ENCODE measurements around the gene STRC.
A peak's percentile ranks its signal among the peaks of the same experiment; 100 is the strongest.
"Not testable (repeated sequence)": the region's sequence is repeated elsewhere in the genome, so short reads cannot be mapped to it uniquely, and the experiment has no call there.

Gene STRC

DNA sequence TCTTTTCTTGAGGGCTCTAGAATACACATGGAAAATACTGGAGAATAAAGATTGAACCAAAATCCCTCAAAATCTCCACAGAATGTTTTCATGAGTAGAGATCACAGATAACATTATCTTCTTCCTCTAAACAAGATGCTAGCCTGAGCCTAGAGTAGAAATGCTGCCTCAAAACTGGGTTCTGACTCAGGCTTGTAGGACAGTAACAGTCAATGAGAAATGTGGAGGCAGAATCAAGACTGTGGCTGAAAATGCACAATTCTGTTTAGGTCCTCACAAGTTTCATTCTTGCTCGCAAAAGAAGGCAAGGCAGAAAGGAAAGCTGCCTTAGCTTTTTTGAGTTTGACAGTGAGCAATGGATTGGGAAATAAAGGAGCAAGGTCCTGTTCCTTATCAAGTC lies 44.0 kb downstream of the STRC start:
- FAIRE-seq; DNase-seq (ENCODE audit: insufficient read length, low spot score): not testable (repeated sequence)

DNA sequence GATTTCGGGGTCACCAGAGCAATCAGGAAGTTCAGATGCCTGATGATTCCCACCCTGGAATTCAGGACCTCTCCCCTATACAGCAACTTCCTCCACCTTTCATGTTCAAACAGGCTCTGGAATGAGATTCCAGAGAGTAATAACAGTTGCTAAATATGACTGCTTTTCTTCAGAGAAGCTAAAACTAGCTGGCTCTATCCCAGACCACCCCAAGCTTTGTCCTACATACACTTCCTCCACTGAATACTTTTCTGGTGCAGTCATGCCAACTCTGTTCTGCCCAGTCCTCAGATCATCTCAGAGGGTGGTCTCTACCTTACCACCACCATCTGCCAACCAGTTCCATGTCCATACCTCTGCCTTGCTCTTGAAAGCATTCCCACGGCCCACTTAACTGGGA lies 52.0 kb downstream of the STRC start:
- not testable (repeated sequence) for FAIRE-seq; DNase-seq (ENCODE audit: insufficient read length, low spot score)

DNA sequence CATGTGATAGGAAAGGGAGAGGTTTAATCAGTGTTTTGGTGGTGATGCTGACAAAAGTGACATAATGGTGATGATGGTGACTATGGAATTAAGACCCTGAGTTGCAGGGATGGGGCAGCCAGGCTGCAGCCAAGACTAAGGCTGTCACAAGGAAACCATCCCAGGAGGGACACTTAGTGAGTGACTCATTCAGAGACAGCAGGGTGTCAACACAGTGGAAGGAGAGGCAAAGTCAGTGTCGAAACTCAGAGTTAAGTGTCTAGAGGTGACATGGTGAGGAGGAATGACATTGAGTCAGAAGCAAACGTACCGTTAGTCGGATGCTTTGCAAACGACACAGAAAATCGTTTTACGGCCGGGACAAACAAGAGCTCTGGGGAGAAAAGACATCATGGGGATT lies 54.8 kb downstream of the STRC start:
- DNase-seq (ENCODE audit: insufficient read length, low spot score); FAIRE-seq: not testable (repeated sequence)

DNA sequence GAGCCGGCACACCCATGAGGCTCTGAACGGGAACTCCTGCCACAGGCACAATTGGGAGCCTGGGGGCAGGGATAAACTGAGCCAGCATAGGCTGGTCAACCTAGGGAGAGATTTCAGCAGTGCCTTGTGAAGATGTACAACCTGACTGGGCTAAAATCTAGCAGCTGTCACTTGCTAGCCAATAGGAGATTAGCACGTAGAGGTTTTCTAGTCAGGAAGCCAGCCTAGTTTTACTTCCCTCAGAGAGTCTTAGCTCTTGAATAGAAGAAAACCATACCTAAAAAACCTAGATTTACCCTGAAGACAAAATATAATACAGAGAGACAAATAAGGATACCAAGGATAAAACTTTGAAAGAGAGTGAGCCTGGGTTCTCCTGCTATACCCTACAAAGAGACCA lies 55.8 kb downstream of the STRC start:
- not testable (repeated sequence) for FAIRE-seq; DNase-seq (ENCODE audit: insufficient read length, low spot score)

DNA sequence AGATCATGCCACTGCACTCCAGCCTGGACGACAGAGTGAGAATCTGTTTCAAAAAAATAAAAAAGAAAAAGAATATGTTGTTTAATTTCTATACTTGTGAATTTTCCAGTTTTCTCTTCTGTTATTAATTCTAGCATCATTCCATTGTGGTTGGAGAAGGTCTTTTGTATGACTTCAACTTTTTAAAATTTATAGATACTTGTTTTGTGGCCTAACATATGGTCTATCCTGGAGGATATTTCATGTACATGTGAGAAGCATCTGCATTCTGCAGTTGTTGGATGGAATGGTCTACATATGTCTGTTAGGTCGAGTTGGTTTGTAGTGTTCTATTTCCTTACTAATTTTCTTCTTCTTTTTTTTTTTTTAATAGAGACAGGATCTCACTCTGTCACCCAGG lies 65.6 kb downstream of the STRC start:
- no peak for DNase-seq (ENCODE audit: insufficient read length, low spot score)
- FAIRE-seq, result no peak
- TF ChIP-seq POLR2A (IDR thresholded peaks at IDR 0.05; ENCODE audit: low read depth, low read length), result no peak

DNA sequence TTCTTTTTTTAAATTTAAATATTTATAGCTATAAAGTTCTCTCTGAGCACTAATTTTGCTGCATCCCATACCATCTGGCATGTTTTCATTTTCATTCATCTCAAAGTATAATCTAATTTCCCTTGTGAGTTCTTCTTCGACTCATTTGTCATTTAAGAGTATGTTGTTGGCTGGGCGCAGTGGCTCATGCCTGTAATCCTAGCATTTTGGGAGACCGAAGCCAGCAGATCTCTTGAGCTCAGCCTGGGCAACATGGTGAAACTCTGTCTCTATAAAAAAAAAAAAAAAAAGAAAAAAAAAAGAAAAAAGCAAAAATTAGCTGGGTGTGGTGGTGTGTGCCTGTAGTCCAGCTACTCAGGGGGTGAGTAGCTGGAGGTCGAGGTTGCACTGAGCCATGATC lies 66.3 kb downstream of the STRC start:
- no peak for DNase-seq (ENCODE audit: insufficient read length, low spot score)
- no peak for TF ChIP-seq POLR2A (IDR thresholded peaks at IDR 0.05; ENCODE audit: low read depth, low read length)
- no peak for FAIRE-seq

DNA sequence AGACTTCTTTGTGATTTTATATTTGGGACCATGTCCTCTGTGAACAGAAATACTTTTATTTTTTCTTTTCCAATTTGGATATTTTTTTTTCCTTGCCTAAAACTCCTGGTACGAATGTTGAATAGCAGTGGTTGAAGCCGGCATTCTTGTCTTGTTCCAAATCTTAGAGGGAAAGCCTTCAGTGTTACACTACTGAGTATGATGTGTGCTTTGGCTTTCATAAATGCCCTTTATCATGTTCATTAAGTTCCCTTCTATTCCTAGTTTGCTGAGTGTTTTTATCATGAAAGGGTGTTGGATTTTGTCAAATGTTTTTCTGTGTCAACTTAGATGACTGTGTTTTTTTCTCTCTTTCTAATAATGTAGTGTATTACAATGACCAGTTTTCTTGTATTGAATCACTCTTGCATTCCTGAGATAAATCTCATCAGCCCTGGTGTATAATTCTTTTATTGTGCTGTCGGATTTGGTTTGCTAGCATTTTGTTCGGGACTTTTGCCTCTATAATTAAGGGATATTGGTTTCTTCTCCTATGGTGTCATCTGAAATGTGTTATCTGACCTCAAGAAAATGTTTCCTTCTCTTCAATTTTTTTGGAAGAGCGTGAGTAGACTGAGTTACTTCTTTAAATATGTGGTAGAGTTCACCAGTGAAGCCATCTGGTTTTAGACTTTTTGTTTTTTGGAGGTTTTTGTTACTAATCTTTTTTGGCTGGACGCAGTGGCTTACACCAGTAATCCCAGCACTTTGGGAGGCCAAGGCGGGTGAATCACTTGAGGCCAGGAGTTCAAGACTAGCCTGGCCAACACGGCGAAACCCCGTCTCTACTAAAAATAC lies 67.9 kb downstream of the STRC start:
- no peak for DNase-seq (ENCODE audit: insufficient read length, low spot score)
- peak; percentile 76 for FAIRE-seq
- no peak for TF ChIP-seq POLR2A (IDR thresholded peaks at IDR 0.05; ENCODE audit: low read depth, low read length)
